Pancreas (tissue), 10 donors: ENCODE results near the gene S100PBP. TPM values are rescaled to one million over a fixed set of nuclear protein-coding genes. Genes with fewer than 3 reads are reported as not detected.

Experiments used
- ATAC-seq, 4 donors: fragments of 200-7000 bp; cut with Tn5 transposase; one replicate each; pipeline versions ENCODE4 v1.8.0 to v1.9.1; 2020; ENCODE audit warnings: mild to moderate bottlenecking in 4 of 4, moderate library complexity in 4 of 4
- DNase-seq, 6 donors: peaks; one replicate each; pipeline ENCODE4 v3.0.0-alpha.2; 2020
- FAIRE-seq: peaks from 2 replicates; lab custom pipeline; 2012; peaks lifted over from hg19 to GRCh38; lab: Jason Lieb, UNC
- H3K27ac ChIP-seq, 4 donors: fragments of 200-600 bp; sonication (generic); 1 replicate in 3 of 4; 2 replicates in 1 of 4; pipeline versions ENCODE4 v1.5.0 to v1.8.0; 2020
- H3K27me3 ChIP-seq, 4 donors: fragments of 200-600 bp; one replicate each; pipeline ENCODE4 v1.8.0; 2021
- H3K36me3 ChIP-seq, 3 donors: fragments of 200-600 bp; sonication (generic) in 1 of 3; one replicate each; pipeline versions ENCODE4 v1.5.0 to v1.8.0; 2020 to 2021
- H3K4me1 ChIP-seq, 3 donors: fragments of 200-600 bp; one replicate each; pipeline ENCODE4 v1.8.0; 2021
- H3K4me3 ChIP-seq, 4 donors: fragments of 200-600 bp; sonication (generic) in 2 of 4; one replicate each; pipeline versions ENCODE4 v1.5.0 to v1.8.0; 2020 to 2021
- H3K9me3 ChIP-seq, 4 donors: fragments of 200-600 bp; one replicate each; pipeline ENCODE4 v1.8.0; 2021
- CTCF ChIP-seq, 4 donors: fragments of 200-600 bp; sonication (generic) in 3 of 4; IDR thresholded peaks; one replicate each; pipeline versions ENCODE4 v1.5.0 to v1.8.0; 2021; ENCODE audit warnings: antibody characterized with exemption in 4 of 4
- WGBS, 2 donors: extraction: QIAGEN DNeasy Blood & Tissue Kit; methylation state at CpG; one replicate each; pipeline ENCODE4 v1.1.7; 2013; 5-methylcytosine and 5-hydroxymethylcytosine counted together
- intact Hi-C, 3 donors: fragments of 100-400 bp; cut with DNase I; formaldehyde crosslinking; loops; one replicate each; pipeline versions ENCODE4 v1.11.1 to v1.14.2; 2022
- polyA plus RNA-seq, 2 donors: library from polyadenylated mRNA; stranded (reverse); fragments of 200-250 nt; gene quantifications; one replicate each; pipeline ENCODE4 v1.2.3, GENCODE V29; 2013
- total RNA-seq, 6 donors: library from RNA; stranded (reverse); fragmentation: NEBNext Ultra II Directional in 4 of 6; extraction: Animal tissue kit (Norgen Biotek cat#: 25700) in 4 of 6; gene quantifications; one replicate each; pipeline versions ENCODE4 v1.2.1 to v1.2.4, GENCODE V29; 2021 to 2023
- donor health status: healthy with polysubstance abuse.
- donor health status: DM: no; HTN: no; CAD: no; lungs with moderate emphysema.
- donor health status: DM: no; HTN: no; CAD: no.
- donor health status: control.
- donor health status: control.
- donor health status: Bipolar disorder and iron deficiency.
- donor health status: DM: yes; HTN: yes; CAD: no.
- donor health status: DM: no; HTN: no; CAD: no.
- donor health status: DM: no; HTN: no; CAD: no.
- donor health status: DM: yes; HTN: yes; CAD: no.

Gene S100PBP
- total and polyA plus RNA-seq, 8 donors, result 7.6 to 20.2 (median 11.8) TPM

- no peak overlapping the region for H3K4me3 ChIP-seq
- intact Hi-C loops, result loop anchor here in 1 of 3 donors (10.0 kb wide), 1 partner anchor 86 kb away; no protein-coding TSS in a partner anchor
- H3K36me3 ChIP-seq, result peaks cover 4 to 59% (median 27%) of the 10 kb centered on the region in 3 donors
- 86 to 92% methylated on average over 5 of the region's 5 CpGs for WGBS, 2 donors
- H3K27me3 ChIP-seq, result no peaks in the 10 kb centered on the region
- H3K4me1 ChIP-seq, result peaks cover 0 to 3% (median 0%) of the 10 kb centered on the region in 3 donors
- FAIRE-seq (no peak), DNase-seq (peak in 1 of 6 donors; percentile 27), ATAC-seq (no peak)
- TF ChIP-seq CTCF (IDR thresholded peaks at IDR 0.05), result no peak
- H3K9me3 ChIP-seq, result no peaks in the 10 kb centered on the region
- no peak overlapping the region for H3K27ac ChIP-seq
Measured at GRCh38 chr1:32779242-32779641, 38.2 kb upstream of the S100PBP start.

- H3K4me1 ChIP-seq, result peaks cover 0 to 2% (median 0%) of the 10 kb centered on the region in 3 donors
- no peak overlapping the region for H3K4me3 ChIP-seq
- ATAC-seq (no peak), DNase-seq (peak in 1 of 6 donors; percentile 28), FAIRE-seq (no peak)
- no peaks in the 10 kb centered on the region for H3K9me3 ChIP-seq
- no peak overlapping the region for H3K27ac ChIP-seq
- H3K27me3 ChIP-seq, result no peaks in the 10 kb centered on the region
- intact Hi-C loops, result no loop called here
- WGBS, 2 donors, result 90 to 92% methylated on average over 8 of the region's 8 CpGs
- H3K36me3 ChIP-seq, result peaks cover 4 to 66% (median 31%) of the 10 kb centered on the region in 3 donors
- no peak for TF ChIP-seq CTCF (IDR thresholded peaks at IDR 0.05)
Measured at GRCh38 chr1:32780005-32780404, 37.4 kb upstream of the S100PBP start.

GRCh38 chr1:32780628-32781234 is 36.7 kb upstream of the S100PBP start:
- Histone ChIP-seq H3K27ac (no peak overlapping the region), H3K4me1 (no peaks in the 10 kb centered on the region), H3K27me3 (no peaks in the 10 kb centered on the region), H3K9me3 (no peaks in the 10 kb centered on the region), H3K36me3 (peaks cover 4 to 60% (median 31%) of the 10 kb centered on the region in 3 donors), H3K4me3 (no peak overlapping the region)
- FAIRE-seq (no peak), DNase-seq (peak in 1 of 6 donors; percentile 19), ATAC-seq (no peak)
- intact Hi-C loops, result no loop called here
- no peak for TF ChIP-seq CTCF (IDR thresholded peaks at IDR 0.05)
- 77 to 81% methylated on average over 8 of the region's 8 CpGs for WGBS, 2 donors

- DNase-seq, result no peak
- Histone ChIP-seq H3K4me3 (no peak overlapping the region), H3K36me3 (peaks cover 4 to 51% (median 29%) of the 10 kb centered on the region in 3 donors), H3K9me3 (no peaks in the 10 kb centered on the region), H3K4me1 (no peaks in the 10 kb centered on the region), H3K27ac (no peak overlapping the region), H3K27me3 (no peaks in the 10 kb centered on the region)
- intact Hi-C loops, result no loop called here
- FAIRE-seq, result no peak
- WGBS, 2 donors, result 88 to 91% methylated on average over 5 of the region's 5 CpGs
- no peak for ATAC-seq
- no peak for TF ChIP-seq CTCF (IDR thresholded peaks at IDR 0.05)
Measured at GRCh38 chr1:32782086-32782485, 35.4 kb upstream of the S100PBP start.

GRCh38 chr1:32783851-32784250 is 33.6 kb upstream of the S100PBP start:
- Histone ChIP-seq H3K27me3 (no peaks in the 10 kb centered on the region), H3K36me3 (peaks cover 4 to 55% (median 29%) of the 10 kb centered on the region in 3 donors), H3K27ac (no peak overlapping the region), H3K9me3 (no peaks in the 10 kb centered on the region), H3K4me3 (no peak overlapping the region), H3K4me1 (no peaks in the 10 kb centered on the region)
- WGBS, 2 donors, result 97 to 98% methylated on average over 5 of the region's 5 CpGs
- DNase-seq (no peak), FAIRE-seq (no peak), ATAC-seq (no peak)
- TF ChIP-seq CTCF (IDR thresholded peaks at IDR 0.05), result no peak
- intact Hi-C loops, result no loop called here
